Tibial nerve (tissue), 3 donors: ENCODE measurements around the gene LAIR2.

ENCODE experiments used
- CTCF ChIP-seq, 5 experiments: fragments of 200-600 bp in 3 of 5; fragments of 450-650 bp in 2 of 5; sonication (generic) in 3 of 5; IDR thresholded peaks; one replicate each; pipeline ENCODE4 v1.5.1; 2016 to 2019; ENCODE audit warnings: antibody characterized with exemption in 5 of 5, mild to moderate bottlenecking in 3 of 5, moderate library complexity in 2 of 5
- POLR2A ChIP-seq, 2 donors: fragments of 450-650 bp; IDR thresholded peaks; one replicate each; pipeline ENCODE4 v1.6.1; 2017; ENCODE audit warnings: antibody characterized with exemption in 2 of 2, mild to moderate bottlenecking in 2 of 2, moderate library complexity in 2 of 2

GRCh38 chr19:54489341-54489740 lies 13.3 kb upstream of the LAIR2 start:
- TF ChIP-seq CTCF (IDR thresholded peaks at IDR 0.05), result no peak
- TF ChIP-seq POLR2A (IDR thresholded peaks at IDR 0.05), result no peak
